A549 (cell line): ENCODE results near the gene HNF4A.

Experiments used
- POLR2A ChIP-seq: IDR thresholded peaks from 2 replicates; pipeline ENCODE4 v1.6.1; 2012; ENCODE audit warnings: mild to moderate bottlenecking, low read length
- RCOR1 ChIP-seq: fragments of 150-350 bp; IDR thresholded peaks from 2 replicates; pipeline ENCODE4 v1.6.1; 2014; ENCODE audit warnings: antibody characterized with exemption, low read length, low read depth
- TF ChIP-seq, protein P1 (sequence below): fragments of >200 bp; sonication (Bioruptor Twin); formaldehyde crosslinking; IDR thresholded peaks from 3 replicates; pipeline ENCODE4 v1.5.1; 2016

DNA sequence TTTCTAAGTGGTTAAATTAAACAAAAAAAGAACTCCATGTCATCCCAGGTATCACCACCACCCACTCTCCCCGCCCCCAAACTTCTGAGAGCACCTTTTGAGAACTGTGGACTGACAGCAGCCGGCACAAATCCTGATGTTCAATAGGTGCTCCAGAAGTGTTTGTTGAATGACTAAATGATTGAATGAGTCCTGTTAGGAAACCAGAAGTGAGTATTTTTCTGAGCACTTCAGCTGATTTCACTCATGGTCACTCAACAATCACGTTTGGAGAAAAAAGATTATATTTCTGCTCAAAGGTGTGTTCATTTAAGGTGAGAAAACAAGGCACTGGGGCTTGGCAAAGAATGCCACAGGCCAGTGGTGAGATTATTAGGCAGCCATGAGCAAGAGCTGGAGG is 6.2 kb upstream of the HNF4A start:
- TF ChIP-seq POLR2A (no peak), RCOR1 (no peak)
- TF ChIP-seq, protein P1, sequence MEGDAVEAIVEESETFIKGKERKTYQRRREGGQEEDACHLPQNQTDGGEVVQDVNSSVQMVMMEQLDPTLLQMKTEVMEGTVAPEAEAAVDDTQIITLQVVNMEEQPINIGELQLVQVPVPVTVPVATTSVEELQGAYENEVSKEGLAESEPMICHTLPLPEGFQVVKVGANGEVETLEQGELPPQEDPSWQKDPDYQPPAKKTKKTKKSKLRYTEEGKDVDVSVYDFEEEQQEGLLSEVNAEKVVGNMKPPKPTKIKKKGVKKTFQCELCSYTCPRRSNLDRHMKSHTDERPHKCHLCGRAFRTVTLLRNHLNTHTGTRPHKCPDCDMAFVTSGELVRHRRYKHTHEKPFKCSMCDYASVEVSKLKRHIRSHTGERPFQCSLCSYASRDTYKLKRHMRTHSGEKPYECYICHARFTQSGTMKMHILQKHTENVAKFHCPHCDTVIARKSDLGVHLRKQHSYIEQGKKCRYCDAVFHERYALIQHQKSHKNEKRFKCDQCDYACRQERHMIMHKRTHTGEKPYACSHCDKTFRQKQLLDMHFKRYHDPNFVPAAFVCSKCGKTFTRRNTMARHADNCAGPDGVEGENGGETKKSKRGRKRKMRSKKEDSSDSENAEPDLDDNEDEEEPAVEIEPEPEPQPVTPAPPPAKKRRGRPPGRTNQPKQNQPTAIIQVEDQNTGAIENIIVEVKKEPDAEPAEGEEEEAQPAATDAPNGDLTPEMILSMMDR, result no peak
